T-cell (primary cell): ENCODE measurements around the gene ARHGAP8. TPM values are rescaled to one million over a fixed set of nuclear protein-coding genes. Genes with fewer than 3 reads are reported as not detected.
"Not testable (repeated sequence)": the region's sequence is repeated elsewhere in the genome, so short reads cannot be mapped to it uniquely, and the experiment has no call there.

Experiments
- ATAC-seq, 4 experiments: fragments of 200-7000 bp in 3 of 4; fragments of 150-1000 bp in 1 of 4; cut with Tn5 transposase; replicated peaks in 1 of 4; 1 replicate in 3 of 4; 2 replicates in 1 of 4; pipeline ENCODE4 v1.10.0; 2021; ENCODE audit warnings: moderate library complexity in 3 of 4, mild to moderate bottlenecking in 2 of 4, moderate number of reproducible peaks in 1 of 4
- CTCF ChIA-PET, 2 donors: fragments of 300-600 bp; sonication (Branson Sonifier 250); formaldehyde crosslinking; loops; one replicate each; lab custom pipeline; 2022; ENCODE audit warnings: antibody characterized with exemption in 2 of 2; lab: Charles Lee
- POLR2A ChIA-PET, 2 donors: fragments of 300-600 bp; sonication (Branson Sonifier 250); formaldehyde crosslinking; loops; one replicate each; lab custom pipeline; 2022; ENCODE audit warnings: antibody characterized with exemption in 2 of 2; lab: Charles Lee
- DNase-seq, 35 experiments: peaks; one replicate each; pipeline versions ENCODE4 v3.0.0 to v3.0.0-alpha.2; 2013 to 2023
- H3K27ac ChIP-seq: one replicate; pipeline ENCODE4 v1.5.1; 2013; ENCODE audit warnings: low read length
- H3K27me3 ChIP-seq, 2 experiments: replicated peaks in 1 of 2; 1 replicate in 1 of 2; 2 replicates in 1 of 2; pipeline versions ENCODE4 v1.6.1 to v1.7.0; 2013; ENCODE audit warnings: low read length in 1 of 2, mixed read lengths in 1 of 2; ENCODE audit not compliant: control insufficient read depth in 2 of 2, insufficient read depth in 2 of 2; ENCODE audit errors: extremely low read depth in 1 of 2
- H3K36me3 ChIP-seq, 2 donors: 1 replicate in 1 of 2; 2 replicates in 1 of 2; pipeline versions ENCODE4 v1.6.1 to v1.7.0; 2013; ENCODE audit warnings: low read length in 1 of 2; ENCODE audit not compliant: control insufficient read depth in 2 of 2, insufficient read depth in 1 of 2; ENCODE audit errors: extremely low read depth in 1 of 2
- H3K4me1 ChIP-seq, 2 experiments: 1 replicate in 1 of 2; 2 replicates in 1 of 2; pipeline versions ENCODE4 v1.6.1 to v1.7.0; 2013; ENCODE audit warnings: low read length in 2 of 2, mixed read lengths in 1 of 2; ENCODE audit not compliant: insufficient read depth in 2 of 2, control insufficient read depth in 1 of 2; ENCODE audit errors: extremely low read depth in 1 of 2
- H3K4me3 ChIP-seq, 2 donors: 1 replicate in 1 of 2; 2 replicates in 1 of 2; pipeline versions ENCODE4 v1.5.1 to v1.7.0; 2013; ENCODE audit warnings: mild to moderate bottlenecking in 2 of 2, low read length in 1 of 2, moderate library complexity in 1 of 2; ENCODE audit not compliant: control insufficient read depth in 1 of 2; ENCODE audit errors: extremely low read depth in 1 of 2
- H3K9me3 ChIP-seq: 2 replicates; pipeline ENCODE4 v1.7.0; 2013
- H3K27ac Mint-ChIP-seq, 2 donors: one replicate each; pipeline ENCODE4 v1.8.0; 2020 to 2021; ENCODE audit warnings: mild to moderate bottlenecking in 2 of 2, mixed read lengths in 2 of 2
- H3K27me3 Mint-ChIP-seq, 2 donors: one replicate each; pipeline ENCODE4 v1.8.0; 2021 to 2022; ENCODE audit warnings: mixed read lengths in 2 of 2
- H3K36me3 Mint-ChIP-seq: one replicate; pipeline ENCODE4 v1.8.0; 2021; ENCODE audit warnings: mixed read lengths
- H3K4me1 Mint-ChIP-seq, 3 donors: one replicate each; pipeline ENCODE4 v1.8.0; 2020 to 2022; ENCODE audit warnings: mixed read lengths in 3 of 3, mild to moderate bottlenecking in 1 of 3
- H3K4me3 Mint-ChIP-seq, 3 donors: one replicate each; pipeline ENCODE4 v1.8.0; 2020 to 2022; ENCODE audit warnings: mild to moderate bottlenecking in 3 of 3, mixed read lengths in 3 of 3, moderate library complexity in 3 of 3
- H3K9me3 Mint-ChIP-seq, 3 donors: one replicate each; pipeline ENCODE4 v1.8.0; 2020 to 2022; ENCODE audit warnings: mixed read lengths in 3 of 3
- WGBS: methylation state at CpG from one replicate; pipeline ENCODE4 v1.1.5; 2013; ENCODE audit warnings: missing lambda C conversion rate; ENCODE audit not compliant: insufficient coverage; 5-methylcytosine and 5-hydroxymethylcytosine counted together
- total RNA-seq, 35 experiments: library from RNA in 6 of 35; stranded (reverse) in 6 of 35; fragments of 120-200 nt in 1 of 35; gene quantifications; one replicate each; pipeline versions ENCODE4 v1.2.1 to v1.2.4 and lab custom pipeline; 2013 to 2026

Gene ARHGAP8
- total RNA-seq, 5 donors from 2014 or later (not counting 1 experiment from before 2014, with no cell fraction given) = 0.59 to 4.7 (median 2.0) TPM

DNA sequence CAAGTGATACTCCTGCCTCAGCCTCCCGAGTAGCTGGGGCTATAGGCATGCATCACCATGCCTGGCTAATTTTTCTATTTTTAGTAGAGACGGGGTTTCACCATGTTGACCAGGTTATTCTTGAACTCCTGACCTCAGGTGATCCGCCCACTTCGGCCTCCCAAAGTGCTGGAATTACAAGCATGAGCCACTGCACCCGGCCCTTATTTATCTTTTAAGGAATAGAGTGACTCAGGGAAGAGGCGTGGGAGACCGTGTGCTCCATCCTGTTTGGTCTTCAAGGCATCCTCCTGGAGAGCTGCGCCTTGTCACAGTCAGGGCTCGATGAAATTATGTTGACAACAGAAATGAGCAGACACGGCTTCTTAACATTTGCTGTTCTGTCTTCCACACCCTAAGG, 12.7 kb upstream of the ARHGAP8 start:
- WGBS = no CpG with 5 or more reads among the region's 10 CpGs
- H3K4me1 Mint-ChIP-seq, H3K9me3 Mint-ChIP-seq, H3K27ac ChIP-seq, H3K27me3 ChIP-seq, POLR2A ChIA-PET, CTCF ChIA-PET, H3K4me3 ChIP-seq, H3K36me3 ChIP-seq, DNase-seq, ATAC-seq, H3K27me3 Mint-ChIP-seq, H3K4me3 Mint-ChIP-seq, H3K27ac Mint-ChIP-seq, H3K36me3 Mint-ChIP-seq, H3K9me3 ChIP-seq: not testable (repeated sequence)
- peaks cover 0 to 12% of the 10 kb centered on the region in 2 experiments for H3K4me1 ChIP-seq

DNA sequence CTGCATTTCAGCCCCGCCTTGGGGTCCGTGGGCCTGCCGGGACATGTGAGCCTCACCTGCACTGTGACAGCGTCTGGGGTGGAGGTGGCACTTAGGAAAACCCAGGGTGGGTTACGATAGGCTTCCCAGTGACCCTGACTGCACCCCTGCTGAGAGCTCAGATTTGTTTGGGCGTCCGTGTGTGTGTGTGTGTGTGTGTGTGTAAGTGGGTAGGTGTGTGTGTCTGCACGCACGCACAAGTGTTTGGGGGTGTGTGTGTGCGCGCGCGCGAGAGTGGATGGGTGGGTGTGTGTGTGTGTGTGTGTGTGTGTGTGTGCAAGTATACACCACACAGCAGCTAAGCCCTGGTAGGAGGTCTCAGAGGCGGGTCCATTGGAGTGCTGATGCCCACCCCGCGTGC, 12.1 kb upstream of the ARHGAP8 start:
- H3K9me3 ChIP-seq = no peaks in the 10 kb centered on the region
- Mint-ChIP-seq H3K4me1 (peaks cover 3 to 6% (median 3%) of the 10 kb centered on the region in 3 donors), H3K4me3 (no peak overlapping the region), H3K27me3 (no peaks in the 10 kb centered on the region), H3K36me3 (no peaks in the 10 kb centered on the region), H3K9me3 (no peaks in the 10 kb centered on the region), H3K27ac (no peak overlapping the region)
- peaks cover 0 to 2% of the 10 kb centered on the region in 2 experiments for H3K27me3 ChIP-seq
- ChIA-PET CTCF (interaction anchor here in 1 of 2 donors (0.6 kb wide), 1 partner anchor 1866 kb away, joined by 4 read pairs; no protein-coding TSS in a partner anchor), POLR2A (no interaction called here)
- DNase-seq = no peak
- H3K36me3 ChIP-seq = peaks cover 0 to 2% of the 10 kb centered on the region in 2 donors
- H3K4me1 ChIP-seq = peaks cover 0 to 12% of the 10 kb centered on the region in 2 experiments
- no peak overlapping the region for H3K27ac ChIP-seq
- H3K4me3 ChIP-seq = no peak overlapping the region
- no peak for ATAC-seq
- 100% methylated on average over 1 of the region's 17 CpGs for WGBS

- no peaks in the 10 kb centered on the region for H3K4me1 Mint-ChIP-seq
- DNase-seq = no peak
- peaks cover 3 to 5% of the 10 kb centered on the region in 2 donors for H3K27me3 Mint-ChIP-seq
- H3K4me1 ChIP-seq = no peaks in the 10 kb centered on the region
- peaks cover 0 to 10% of the 10 kb centered on the region in 2 experiments for H3K27me3 ChIP-seq
- CTCF ChIA-PET = no interaction called here
- H3K4me3 Mint-ChIP-seq = no peak overlapping the region
- H3K9me3 ChIP-seq = no peaks in the 10 kb centered on the region
- no peaks in the 10 kb centered on the region for H3K9me3 Mint-ChIP-seq
- H3K27ac ChIP-seq = no peak overlapping the region
- H3K27ac Mint-ChIP-seq = no peak overlapping the region
- peaks cover 0 to 1% of the 10 kb centered on the region in 2 donors for H3K36me3 ChIP-seq
- H3K36me3 Mint-ChIP-seq = no peaks in the 10 kb centered on the region
- no peak for ATAC-seq
- H3K4me3 ChIP-seq = no peak overlapping the region
- POLR2A ChIA-PET = no interaction called here
- WGBS = 92% methylated on average over 2 of the region's 9 CpGs
Measured at GRCh38 chr22:44741929-44742328, 10.4 kb upstream of the ARHGAP8 start.

- Histone ChIP-seq H3K27me3 (peaks cover 0 to 19% of the 10 kb centered on the region in 2 experiments), H3K4me1 (no peaks in the 10 kb centered on the region), H3K27ac (no peak overlapping the region), H3K4me3 (no peak overlapping the region), H3K9me3 (no peaks in the 10 kb centered on the region), H3K36me3 (no peaks in the 10 kb centered on the region)
- ChIA-PET POLR2A (no interaction called here), CTCF (no interaction called here)
- DNase-seq = no peak
- WGBS = 83% methylated on average over 3 of the region's 11 CpGs
- Mint-ChIP-seq H3K27ac (no peak overlapping the region), H3K9me3 (no peaks in the 10 kb centered on the region), H3K4me1 (no peaks in the 10 kb centered on the region), H3K4me3 (no peak overlapping the region), H3K36me3 (no peaks in the 10 kb centered on the region), H3K27me3 (peaks cover 7% of the 10 kb centered on the region in 2 donors)
- no peak for ATAC-seq
Measured at GRCh38 chr22:44743247-44743646, 9.1 kb upstream of the ARHGAP8 start.

GRCh38 chr22:44743804-44744211, 8.6 kb upstream of the ARHGAP8 start:
- Mint-ChIP-seq H3K27me3 (peaks cover 10 to 12% of the 10 kb centered on the region in 2 donors), H3K36me3 (no peaks in the 10 kb centered on the region), H3K9me3 (no peaks in the 10 kb centered on the region), H3K4me3 (no peak overlapping the region), H3K4me1 (no peaks in the 10 kb centered on the region), H3K27ac (no peak overlapping the region)
- ChIA-PET POLR2A (no interaction called here), CTCF (no interaction called here)
- DNase-seq (no peak), ATAC-seq (no peak)
- Histone ChIP-seq H3K27me3 (peaks cover 0 to 22% of the 10 kb centered on the region in 2 experiments), H3K4me3 (no peak overlapping the region), H3K27ac (no peak overlapping the region), H3K36me3 (no peaks in the 10 kb centered on the region), H3K4me1 (no peaks in the 10 kb centered on the region), H3K9me3 (no peaks in the 10 kb centered on the region)
- WGBS = 90% methylated on average over 3 of the region's 7 CpGs

- Histone ChIP-seq H3K4me3 (no peak overlapping the region), H3K27me3 (peaks cover 0 to 33% of the 10 kb centered on the region in 2 experiments), H3K9me3 (no peaks in the 10 kb centered on the region), H3K27ac (no peak overlapping the region), H3K36me3 (no peaks in the 10 kb centered on the region), H3K4me1 (no peaks in the 10 kb centered on the region)
- Mint-ChIP-seq H3K4me3 (no peak overlapping the region), H3K36me3 (no peaks in the 10 kb centered on the region), H3K9me3 (no peaks in the 10 kb centered on the region), H3K27ac (no peak overlapping the region), H3K4me1 (no peaks in the 10 kb centered on the region), H3K27me3 (peaks cover 22 to 25% of the 10 kb centered on the region in 2 donors)
- DNase-seq (no peak), ATAC-seq (no peak)
- POLR2A ChIA-PET = no interaction called here
- CTCF ChIA-PET = no interaction called here
- WGBS = 76% methylated on average over 3 of the region's 13 CpGs
Measured at GRCh38 chr22:44745853-44746789, 6.3 kb upstream of the ARHGAP8 start.
